HG03064 (cell line): ENCODE data around the gene CAMK1D.
"Not testable (repeated sequence)": the region's sequence is repeated elsewhere in the genome, so short reads cannot be mapped to it uniquely, and the experiment has no call there.

Source experiments
- ATAC-seq: cut with Tn5 transposase; IDR thresholded peaks from one replicate; pipeline ENCODE4 v1.9.1; 2021; ENCODE audit warnings: low read depth; ENCODE audit not compliant: unreplicated experiment

The CAMK1D gene

DNA sequence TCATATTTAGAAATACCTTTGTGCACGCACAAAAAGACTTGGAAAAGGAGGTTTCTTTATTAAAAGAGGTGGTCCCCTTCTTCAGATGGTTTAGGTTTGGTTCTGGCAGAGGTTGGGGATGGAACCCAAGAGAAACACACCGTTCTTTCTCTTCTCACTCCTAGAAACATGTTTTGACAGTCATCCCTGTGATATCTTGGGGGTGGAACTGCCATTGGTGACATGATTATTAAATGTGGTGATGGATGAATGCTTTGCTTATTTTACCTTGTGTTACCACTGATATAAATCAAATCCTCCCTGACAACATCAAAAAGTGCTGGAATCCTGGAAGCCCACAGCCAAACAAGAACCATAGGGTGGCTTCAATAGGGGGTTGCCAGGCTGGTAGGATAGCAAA is 505.6 kb downstream of the CAMK1D start:
- no peak for ATAC-seq

DNA sequence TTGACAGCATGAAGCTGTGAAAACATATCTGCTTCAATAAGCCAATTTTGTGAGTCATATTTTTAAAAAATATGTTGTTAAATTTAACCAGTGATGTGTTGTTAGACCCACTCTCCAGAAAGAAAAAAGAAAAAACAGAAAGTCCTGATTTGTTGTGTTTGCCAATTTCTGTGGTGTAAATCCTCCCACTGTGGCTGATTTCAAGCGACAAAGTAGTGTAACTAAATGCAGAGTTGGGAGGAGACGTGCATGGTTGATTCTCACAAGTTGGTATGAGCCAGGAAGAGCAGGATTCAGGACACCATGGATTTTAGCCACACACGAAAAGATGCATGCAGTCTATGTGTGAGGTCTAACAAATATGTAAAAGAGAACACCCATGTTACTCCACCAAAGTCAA is 513.1 kb downstream of the CAMK1D start:
- no peak for ATAC-seq

DNA sequence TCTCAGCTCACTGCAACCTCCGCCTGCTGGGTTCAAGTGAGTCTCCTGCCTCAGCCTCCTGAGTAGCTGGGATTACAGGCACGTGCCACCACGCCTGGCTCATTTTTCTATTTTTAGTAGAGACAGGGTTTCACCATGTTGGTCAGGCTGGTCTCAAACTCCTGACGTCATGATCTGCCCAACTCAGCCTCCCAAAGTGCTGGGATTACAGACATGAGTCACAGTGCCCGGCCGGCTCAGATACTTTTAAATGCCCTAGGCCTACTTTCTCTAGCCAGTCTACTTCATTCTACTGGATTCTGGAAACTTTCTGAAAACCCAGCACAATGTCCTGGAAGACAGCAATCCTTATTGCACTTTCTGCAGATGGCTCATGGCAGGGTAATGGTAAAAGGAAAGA is 516.2 kb downstream of the CAMK1D start:
- ATAC-seq: not testable (repeated sequence)

DNA sequence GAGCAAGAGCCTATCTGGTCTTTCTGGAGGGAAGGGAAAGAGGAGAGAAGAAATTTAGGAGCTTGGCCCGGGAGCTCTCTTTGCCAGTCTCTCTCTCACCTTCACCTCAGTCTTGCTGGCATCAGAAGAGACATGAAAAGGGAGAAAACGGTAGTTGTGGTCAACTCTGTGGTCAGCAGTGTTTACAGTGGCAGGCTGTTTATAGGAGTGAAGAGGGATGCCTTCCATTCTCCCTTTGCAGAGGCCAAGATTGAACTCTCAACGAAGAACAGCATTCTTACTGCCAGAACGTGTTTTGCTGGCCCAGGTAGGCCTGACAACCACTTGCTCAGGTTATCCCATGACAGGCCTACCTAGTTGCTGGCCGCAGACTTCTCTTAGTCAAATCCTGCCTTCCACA is 518.9 kb downstream of the CAMK1D start:
- ATAC-seq: no peak

DNA sequence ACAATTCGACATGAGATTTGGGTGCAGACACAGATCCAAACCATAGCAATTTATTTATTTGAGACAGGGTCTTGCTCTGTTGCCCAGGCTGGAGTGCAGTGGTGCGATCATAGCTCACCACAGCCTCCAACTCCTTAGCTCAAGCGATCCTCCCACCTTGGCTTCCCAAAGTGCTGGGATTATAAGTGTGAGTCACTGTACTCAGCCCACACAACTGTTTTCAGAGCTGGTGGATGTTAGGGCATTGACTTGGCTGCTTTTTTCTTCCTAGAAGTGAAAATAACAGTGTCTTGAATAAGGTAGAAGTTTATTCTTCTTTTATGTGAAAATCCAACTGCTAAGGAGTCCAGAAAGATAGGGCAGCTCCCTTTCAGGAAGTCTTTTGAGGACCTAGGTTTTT is 520.1 kb downstream of the CAMK1D start:
- ATAC-seq: no peak

DNA sequence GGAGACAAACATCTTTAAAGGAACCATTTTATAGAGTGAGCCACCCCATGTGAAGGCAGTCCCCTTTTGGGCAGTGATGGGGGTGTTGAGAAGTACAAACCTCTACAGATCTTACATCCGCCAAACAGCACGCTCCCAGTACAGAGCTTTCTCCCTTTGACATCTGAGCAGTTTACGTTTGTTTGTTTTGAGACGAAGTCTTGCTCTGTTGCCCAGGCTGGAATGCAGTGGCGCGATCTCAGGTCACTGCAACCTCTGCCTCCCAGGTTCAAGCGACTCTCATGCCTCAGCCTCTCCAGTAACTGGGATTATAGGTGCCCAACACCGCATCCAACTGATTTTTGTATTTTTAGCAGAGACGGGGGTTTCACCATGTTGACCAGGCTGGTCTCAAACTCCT is 523.2 kb downstream of the CAMK1D start:
- ATAC-seq: no peak

DNA sequence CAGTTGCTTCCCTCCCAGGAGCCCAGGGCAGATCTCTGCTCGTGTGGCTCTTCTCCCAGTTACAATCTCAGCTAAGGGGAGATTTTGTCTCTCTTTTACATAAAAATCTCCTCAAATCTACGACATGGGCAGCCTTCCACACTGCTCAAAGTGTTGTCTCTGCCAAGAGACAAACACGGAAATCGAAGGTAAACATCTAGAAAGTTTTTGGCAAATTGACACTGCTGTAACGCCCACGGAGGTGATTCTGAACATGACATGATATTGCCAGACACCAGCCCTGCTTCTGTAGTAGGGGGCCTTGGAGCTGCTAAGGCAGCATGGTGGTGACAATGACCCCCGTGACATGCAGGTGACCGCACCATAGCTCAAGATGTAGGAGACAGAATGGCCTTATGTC is 523.8 kb downstream of the CAMK1D start:
- no peak for ATAC-seq

DNA sequence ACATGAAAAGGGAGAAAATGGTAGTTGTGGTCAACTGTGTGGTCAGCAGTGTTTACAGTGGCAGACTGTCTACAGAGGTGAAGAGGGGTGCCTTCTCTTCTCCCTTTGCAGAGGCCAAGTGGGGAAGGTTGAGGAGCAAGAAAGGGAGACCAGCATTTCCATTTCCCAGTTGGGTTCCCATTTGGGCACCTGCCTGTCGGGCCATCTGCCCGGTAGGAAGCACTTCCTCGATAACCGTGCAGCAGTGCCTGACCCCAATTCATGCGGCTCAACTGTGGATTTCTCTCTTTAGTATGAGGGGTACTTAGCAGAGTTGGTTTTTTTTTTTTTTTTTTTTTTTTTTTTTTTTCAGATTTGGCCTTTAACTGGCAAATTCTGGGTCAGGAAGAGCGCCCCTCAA is 525.2 kb downstream of the CAMK1D start:
- ATAC-seq: no peak

DNA sequence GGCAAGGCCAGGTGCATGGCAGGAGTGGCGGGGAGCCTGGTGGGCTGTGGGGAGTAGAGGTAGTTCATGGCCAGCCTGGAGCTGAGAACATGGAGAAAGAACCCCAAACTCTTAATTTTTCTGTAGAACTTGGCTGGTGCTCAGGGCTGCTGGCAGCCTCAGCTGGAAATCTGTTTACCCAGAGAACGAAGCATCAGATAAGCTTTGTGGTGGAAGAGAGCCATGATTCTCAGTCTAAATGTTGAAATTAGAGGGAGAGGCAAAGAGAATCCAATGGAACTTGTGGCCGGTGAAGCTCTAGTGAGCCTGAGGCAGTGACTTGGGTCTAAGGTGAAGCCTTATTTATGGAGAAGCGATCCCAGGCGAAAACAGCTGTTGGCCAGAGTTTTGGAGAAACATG is 525.8 kb downstream of the CAMK1D start:
- no peak for ATAC-seq

DNA sequence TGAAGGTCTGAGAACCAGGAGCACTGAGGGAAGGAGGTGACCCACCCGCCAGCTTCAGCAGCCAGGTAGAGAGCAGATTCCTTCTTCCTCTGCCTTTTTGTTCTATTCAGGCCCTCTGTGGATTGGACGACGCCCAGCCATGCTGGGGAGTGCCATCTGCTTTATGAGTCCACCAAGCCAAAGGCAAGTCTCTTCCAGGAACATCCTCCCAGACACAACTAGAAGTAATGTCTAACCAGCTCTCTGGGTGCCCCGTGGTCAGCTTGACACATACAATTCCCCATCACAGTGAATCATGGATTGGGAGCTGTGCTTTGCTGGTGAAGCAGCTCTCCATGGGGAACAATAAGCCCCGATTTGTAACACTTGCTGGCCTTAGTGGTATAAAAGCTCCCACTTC is 526.9 kb downstream of the CAMK1D start:
- no peak for ATAC-seq

DNA sequence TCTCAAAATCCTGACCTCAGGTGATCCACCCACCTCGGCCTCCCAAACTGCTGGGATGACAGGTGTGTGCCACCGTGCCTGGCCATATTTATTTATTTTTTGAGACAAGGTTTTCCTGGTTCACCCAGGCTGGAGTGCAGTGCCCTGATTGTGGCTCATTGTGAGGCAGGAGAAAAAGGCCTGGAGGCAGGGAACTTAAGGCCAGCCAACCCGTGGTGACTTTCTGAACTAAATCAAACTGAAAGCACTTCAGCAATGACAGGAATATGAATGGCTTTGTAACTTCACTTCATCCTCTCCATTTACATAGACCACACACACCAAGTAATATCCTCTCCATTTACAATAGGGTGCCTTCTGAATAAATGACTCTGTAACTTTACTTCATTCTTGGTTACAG is 527.8 kb downstream of the CAMK1D start:
- ATAC-seq: no peak

DNA sequence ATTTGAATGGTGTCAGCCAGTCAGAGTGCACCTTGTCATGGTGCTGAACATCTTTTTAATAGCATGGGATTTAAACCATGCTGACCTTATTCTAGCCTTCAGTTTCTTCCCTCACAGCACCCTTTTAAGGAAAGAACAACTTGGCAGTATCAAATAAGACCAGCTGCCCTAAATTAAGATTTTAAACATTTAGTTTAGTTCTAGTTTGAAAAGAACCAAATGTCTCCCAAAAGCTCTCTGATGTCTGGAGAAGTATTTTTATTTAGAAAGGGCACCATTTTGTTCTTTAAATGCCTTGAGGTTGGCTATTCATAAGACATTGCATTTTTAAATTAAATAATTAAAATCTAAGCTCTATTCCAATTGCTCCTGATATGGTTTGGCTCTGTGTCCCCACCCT is 531.1 kb downstream of the CAMK1D start:
- ATAC-seq: no peak

DNA sequence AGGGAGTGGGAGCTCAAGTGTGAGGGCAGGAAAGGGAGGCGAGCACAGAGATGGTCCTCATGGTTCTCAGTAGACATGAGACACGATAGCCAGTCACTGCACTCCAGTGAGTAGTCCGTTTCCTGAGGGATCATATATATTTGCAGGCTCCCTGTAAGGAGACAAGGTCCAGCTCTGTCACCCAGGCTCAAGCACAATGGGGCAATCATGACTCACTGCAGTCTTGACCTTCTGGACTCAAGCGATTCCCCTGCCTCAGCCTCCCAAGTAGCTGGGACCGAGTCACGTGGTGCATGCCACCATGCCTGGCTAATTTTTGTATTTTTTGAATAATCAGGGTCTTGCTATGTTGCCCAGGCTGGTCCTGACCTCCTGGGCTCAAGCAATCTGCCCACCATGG is 535.5 kb downstream of the CAMK1D start:
- ATAC-seq: no peak
